HG03045 (cell line): ENCODE results near the gene SLX9.
"Not testable (repeated sequence)": the region's sequence is repeated elsewhere in the genome, so short reads cannot be mapped to it uniquely, and the experiment has no call there.

Source experiments
- ATAC-seq: cut with Tn5 transposase; IDR thresholded peaks from one replicate; pipeline ENCODE4 v1.9.1; 2021; ENCODE audit warnings: mild to moderate bottlenecking, moderate library complexity; ENCODE audit not compliant: unreplicated experiment

The SLX9 gene

GRCh38 chr21:44972821-44973220, 33.0 kb downstream of the SLX9 start:
- no peak for ATAC-seq

DNA sequence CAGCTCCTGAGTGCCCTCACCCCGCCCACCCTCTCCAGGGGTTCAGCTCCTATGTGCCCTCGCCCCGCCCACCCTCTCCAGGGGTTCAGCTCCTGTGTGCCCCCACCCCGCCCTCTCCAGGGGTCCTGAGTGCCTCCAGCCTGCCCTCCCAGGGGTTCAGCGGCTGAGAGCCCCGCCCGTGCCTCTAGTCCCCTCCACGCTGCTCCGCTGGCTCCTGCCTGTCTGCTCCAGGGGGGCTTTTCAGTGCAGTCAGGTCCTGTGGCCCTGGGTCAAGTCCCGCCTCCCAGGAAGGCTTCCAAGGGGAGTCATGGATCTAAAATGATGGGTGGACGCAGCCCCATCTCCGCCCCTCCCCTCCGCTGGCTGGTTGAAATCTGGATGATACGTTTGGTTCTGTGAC, 33.8 kb downstream of the SLX9 start:
- ATAC-seq: no peak

DNA sequence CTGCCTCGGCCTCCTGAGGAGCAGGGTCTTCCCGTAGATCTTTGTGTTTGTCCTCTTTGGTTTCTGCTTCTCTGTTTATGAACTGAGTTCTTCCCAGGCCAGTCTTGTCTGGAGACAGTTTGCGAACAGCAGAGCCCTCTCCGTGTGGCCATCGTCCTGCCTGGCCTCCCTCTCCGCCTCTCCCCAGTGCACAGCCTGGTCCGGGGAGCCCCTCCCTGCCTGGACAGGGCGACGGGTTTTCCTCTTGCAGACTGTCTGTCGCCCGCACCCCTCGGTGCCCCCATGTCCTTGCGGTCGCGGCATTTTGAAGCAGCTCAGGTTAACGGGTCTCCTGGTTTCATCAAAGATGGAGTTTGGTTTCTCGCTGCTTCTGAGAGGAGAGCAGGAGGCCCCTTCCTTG, 34.8 kb downstream of the SLX9 start:
- no peak for ATAC-seq

GRCh38 chr21:44975720-44976555, 36.1 kb downstream of the SLX9 start:
- no peak for ATAC-seq

DNA sequence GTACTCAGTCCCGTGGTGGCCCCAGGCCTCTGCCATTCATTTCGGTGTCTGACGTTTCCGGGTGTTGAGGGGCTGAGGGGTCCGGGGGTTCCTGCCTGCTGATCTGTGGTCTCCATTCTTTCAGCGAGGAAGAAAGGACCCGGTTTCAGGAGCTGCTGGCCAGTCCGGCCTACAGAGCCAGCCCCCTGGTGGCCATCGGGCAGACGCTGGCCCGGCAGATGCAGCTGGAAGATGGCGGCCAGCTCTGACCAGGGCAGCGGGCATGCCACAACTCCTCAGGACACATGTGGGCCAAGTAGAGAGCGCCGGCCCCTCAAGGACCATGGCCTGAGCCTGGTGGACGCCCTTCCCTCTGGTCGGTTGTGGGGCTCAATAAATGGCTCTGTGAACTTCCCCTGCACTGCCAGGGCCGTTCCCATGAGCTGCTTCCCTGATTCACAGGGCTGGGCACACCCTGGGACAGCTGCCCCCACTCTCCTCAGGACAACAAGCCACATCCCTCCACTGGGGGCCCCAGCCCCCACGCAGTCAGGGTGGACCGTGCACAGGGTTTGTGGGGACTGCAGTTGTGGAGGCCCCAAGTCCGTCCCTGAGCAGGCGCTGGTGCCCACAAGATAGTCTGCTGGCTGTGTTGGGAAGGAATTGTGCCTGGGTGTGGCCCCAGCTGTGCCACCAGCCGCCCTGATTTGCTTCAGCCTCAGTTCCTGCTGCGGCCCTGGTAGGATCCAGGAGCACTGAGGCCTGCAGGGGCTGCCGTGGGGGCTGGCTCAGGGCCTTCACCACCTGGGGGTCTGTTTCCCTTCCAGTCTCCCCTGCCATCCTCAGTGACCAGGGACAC, 36.9 kb downstream of the SLX9 start:
- not testable (repeated sequence) for ATAC-seq

DNA sequence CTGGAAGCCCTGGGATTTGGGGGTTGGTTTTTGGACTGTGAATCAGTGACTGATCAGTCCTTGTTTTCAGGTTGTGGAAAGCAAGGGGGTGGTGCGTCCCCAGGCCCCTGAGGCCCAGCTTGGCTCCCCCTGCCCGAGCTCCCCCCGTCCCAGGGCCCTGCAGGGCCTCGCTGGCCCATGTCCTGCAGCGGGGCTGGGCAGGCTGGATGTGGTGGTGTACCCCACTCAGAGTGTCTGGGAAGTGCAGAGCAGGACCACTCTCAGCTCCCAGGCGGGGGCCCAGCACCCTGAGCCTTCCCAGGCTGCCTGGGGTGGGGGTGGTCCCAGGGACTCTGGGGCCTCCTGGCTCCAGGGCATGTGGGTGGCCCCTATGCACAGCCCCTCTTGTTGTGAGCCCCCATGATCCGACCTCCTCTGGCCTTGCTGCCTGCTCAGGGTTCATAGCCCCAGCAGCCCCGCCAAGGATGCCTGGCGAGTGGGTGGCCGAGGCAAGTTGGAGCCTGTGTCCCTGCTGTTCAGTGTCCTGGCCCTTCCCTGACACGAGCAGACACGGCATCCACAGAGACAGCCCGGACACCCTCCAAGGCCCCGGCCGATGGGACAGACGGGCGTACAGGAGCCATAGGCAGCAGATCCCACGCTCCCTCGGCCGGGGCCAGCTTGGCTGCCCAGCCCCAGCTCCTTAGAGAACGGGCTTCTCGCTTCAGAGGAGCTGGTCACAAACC, 37.9 kb downstream of the SLX9 start:
- ATAC-seq: no peak

DNA sequence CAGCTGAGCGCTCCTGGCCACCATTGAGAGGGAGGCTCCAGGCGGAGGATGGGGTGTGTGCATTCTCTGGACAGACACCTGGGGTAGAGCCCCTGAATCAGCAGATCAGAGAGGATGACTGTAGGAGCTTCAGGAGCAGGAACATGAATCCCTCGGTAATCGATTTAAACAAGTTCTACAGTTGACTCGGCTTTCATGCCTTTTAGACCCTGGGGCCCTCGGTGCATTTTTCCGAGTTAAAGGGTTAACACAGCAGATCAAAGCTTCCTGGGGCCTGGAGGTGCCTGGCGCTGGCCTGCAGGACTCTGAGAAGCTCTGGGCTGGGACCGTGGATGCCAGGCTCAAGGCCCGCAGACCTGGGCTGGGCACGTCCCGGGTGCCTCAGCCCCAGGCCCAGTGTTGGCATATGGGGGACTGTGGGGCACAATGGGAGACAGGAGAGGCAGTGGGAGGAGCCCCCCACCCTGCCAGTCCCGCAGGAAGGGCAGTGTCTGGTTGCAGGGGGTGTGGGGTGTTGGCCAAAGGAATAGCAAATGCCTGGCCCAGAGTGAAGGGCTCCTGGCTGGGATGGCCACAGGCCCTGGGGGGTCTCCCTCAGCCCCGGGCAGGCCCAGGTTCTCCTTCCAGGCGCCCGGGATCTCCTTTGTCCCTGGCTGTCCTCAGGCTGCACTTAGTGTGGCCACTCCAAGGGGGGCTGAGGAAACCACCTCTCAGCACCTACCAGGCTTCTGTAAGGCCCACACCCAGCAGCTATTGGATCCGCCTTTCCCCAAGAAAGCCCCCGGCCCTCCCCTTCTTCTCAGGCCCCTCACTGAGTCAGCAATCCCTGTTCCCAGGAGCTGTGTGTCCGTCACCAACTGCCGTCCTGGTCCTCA, 40.1 kb downstream of the SLX9 start:
- ATAC-seq: no peak

- ATAC-seq: no peak
Measured at GRCh38 chr21:44980562-44981489, 41.0 kb downstream of the SLX9 start.

DNA sequence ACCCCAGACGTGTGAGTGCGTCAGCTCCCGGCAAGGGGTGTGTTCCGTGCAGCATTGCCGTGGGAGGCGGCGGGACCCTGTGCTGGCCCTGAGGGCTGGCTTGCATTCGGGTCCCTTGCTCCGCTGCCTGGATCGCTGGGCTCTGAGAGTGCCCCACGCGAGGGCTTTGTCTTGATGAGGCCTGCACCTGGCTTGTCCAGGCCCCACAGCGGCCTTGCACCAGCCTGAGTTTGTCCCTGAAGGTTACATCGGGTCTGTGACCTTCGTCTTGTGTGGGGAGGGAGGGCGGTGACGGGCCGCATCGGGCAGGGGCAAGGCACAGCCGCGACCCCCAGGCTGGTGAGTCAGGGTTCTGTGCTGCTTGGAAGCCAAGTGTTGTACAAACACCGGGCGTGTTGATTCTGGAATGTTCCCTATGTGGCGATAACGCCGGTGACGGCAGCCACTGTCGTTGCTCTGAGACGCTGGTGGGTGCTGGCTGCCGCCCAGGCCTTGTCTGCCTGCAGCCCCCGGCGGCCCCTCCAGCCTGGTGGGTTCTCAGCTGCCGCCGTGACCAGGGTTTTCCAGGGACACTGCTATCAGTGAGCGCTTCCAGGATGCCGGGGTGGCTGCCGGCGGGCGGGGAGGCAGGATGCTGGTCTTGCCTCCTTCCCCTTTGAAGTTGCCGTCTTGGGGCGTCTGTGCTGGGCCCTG, 42.9 kb downstream of the SLX9 start:
- ATAC-seq: no peak

DNA sequence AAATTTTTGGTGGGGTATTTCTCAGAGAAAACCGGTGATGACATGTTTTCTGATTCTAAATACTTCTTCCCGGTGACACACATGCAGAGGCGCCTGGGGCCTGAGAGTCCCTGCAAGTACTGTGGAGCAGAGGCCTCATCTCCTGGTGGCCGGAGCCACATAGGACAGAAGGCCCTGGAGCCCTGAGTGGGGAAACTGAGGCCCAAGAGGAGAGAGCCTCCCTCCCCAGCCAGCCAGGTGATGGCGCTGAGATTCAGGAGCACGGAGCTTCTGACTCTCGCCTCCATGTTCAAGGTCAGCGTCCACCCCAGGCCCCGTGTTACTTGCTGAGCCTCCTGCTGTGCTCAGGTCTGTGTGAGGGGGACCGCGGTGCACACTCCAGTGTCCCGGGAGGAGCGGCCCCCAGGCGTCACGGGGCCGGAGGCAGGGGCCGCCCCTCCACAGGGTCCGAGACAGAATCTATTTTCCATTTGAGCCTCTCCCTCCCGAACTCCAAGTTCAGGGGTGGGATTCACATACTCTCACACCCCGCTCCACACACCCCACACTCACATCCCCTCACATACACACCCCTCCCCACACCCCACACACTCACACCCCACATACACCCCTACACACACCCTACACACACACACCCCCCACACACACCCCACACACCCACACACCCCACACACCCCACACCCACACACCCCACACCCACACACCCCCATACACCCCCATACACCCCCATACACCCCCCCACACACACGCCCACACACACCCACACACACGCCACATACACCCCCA, 43.8 kb downstream of the SLX9 start:
- ATAC-seq: no peak

- no peak for ATAC-seq
Measured at GRCh38 chr21:44984428-44984791, 44.6 kb downstream of the SLX9 start.

- no peak for ATAC-seq
Measured at GRCh38 chr21:44984792-44985440, 45.1 kb downstream of the SLX9 start.

- no peak for ATAC-seq
Measured at GRCh38 chr21:44985441-44986401, 45.9 kb downstream of the SLX9 start.

DNA sequence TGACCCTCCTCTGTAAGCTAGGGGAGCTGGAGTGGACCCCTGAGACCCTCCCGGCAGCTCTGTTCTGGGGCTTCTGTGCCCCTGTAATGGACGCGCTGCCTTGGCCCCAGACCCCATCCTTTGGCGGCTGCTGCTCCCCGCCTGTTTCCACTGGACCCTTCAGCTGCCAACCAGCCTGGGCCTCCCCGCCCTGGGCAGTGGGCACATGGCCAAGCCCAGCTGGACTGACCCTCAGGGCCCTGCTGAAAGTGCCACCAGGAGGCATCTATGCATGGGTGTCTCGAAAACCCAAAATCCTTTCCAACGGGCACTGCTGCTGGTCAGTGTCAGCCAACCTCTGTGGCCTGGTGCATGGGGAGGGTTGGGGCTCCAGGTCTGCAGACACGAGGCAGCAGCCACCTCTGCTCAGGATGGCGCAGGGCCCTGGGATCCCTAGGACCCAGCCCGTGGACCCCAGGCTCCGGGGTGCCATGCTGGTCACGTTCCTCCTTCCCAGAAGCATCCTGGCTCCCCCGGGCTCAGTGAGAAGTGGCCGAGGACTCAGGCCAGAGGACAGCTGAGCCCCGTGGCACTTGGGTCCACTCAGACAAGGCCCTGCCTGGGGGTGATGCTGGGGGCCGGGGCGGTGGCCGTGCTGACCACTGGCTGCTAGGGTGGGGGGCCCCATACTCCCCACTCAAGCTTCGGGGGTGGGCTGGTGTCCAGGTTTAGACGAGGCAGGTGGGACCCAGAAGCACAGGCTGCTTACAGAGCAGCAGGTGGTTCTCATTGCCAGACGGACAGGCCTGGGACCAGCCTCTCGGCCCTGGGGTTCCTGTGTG, 46.9 kb downstream of the SLX9 start:
- ATAC-seq: no peak

GRCh38 chr21:44987301-44987885, 47.6 kb downstream of the SLX9 start:
- ATAC-seq: no peak
